GM21825 (cell line): ENCODE results near the gene PTTG1IP.

ENCODE experiments used
- ATAC-seq: cut with Tn5 transposase; IDR thresholded peaks from one replicate; pipeline ENCODE4 v1.9.1; 2021; ENCODE audit warnings: mild to moderate bottlenecking, moderate library complexity; ENCODE audit not compliant: unreplicated experiment

PTTG1IP gene

GRCh38 chr21:44909719-44910118 lies 36.2 kb upstream of the PTTG1IP start:
- no peak for ATAC-seq

DNA sequence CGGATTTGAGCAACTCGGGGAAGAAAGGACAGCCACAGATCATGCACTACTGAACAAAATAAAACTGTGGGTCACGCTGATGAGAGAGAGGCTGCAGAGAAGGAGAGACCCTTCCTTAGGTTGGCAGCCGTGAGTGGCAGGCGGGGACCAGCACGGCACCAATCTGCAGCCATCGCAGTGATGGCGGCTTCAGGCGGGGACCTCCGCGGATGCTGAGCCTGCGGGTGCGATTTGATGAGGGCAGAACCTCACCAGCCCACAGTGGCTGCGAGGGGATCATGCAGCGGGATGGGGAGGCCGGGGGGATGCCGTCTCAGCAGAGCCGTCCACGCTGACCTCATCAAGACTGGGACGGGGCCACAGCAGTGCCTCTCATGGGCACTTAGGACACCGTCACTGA lies 35.4 kb upstream of the PTTG1IP start:
- no peak for ATAC-seq

DNA sequence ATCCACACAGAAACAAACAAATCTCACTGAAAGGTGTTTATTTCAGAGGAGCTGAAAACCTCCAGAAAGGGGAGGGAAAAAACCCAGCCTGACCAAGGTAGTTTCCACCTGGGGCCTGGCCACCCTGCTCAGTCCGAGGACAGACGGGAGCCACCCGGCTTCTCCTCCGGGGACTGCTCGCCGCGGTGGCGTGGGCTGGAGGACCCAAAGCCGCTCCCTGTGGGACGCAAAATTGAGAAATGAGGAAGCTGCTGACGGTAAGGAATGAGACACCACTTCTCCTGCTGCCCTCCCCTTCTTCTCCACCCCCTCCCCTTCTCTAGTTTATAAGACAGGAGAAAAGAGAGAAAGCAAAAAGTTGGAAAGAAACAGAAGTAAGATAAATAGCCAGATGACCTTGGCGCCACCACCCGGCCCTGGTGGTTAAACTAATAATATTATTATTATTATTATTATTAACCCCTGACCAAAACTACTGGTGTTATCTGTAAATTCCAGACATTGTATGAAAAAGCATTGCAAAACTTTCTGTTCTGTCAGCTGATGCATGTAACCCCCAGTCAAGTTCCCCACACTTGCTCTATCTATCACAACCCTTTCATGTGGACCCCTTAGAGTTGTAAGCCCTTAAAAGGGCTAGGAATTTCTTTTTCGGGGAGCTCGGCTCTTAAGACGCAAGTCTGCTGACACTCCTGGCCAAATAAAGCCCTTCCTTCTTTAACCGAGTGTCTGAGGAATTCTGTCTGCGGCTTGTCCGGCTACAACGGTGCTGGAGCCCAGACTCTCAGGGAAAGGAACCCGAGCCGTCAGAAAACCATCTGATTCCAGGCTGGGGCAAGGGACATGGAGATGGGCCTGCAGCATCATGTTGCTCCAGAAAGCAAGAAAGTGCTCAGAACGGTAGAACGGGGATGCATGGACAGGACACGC lies 34.7 kb upstream of the PTTG1IP start:
- no peak for ATAC-seq

DNA sequence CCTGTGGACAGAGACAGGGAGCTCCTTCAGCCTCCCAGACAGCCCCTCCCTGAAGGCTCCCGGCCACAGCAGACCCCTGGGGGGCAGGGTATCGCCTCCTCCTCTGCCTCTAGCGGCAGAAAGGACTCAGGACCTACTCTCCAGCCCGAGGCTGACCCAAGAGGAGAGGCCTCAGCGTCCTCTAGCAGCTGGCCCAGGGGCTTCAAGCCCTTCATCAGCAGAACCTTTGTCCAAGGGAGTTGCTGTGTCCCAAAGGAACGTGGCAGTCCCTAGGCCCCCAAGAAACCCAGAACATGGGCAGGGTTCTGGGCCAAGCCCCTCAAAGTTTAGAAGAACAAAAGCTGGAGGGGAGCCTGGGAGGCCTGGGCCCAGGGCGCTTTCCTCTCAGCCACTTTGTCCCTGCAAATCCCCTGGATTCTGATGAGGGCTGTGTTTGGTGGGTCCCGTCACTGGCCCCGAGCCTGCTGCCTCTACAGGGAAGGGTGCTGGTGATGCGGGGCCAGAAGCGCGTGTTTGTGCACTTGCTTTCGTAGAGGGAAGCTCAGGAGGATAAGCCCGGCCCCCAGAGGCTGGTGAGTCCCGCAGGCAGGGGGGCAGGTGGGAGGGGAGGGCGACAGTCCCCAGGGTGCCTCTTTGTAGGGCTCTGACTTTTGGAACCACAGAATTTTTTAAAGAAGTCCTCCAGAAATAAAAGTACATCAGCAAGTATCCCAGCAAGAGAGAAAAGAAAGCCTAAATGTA lies 33.9 kb upstream of the PTTG1IP start:
- no peak for ATAC-seq

- no peak for ATAC-seq
Observed at GRCh38 chr21:44905728-44906090, 32.2 kb upstream of the PTTG1IP start.

GRCh38 chr21:44905016-44905727 lies 31.7 kb upstream of the PTTG1IP start:
- no peak for ATAC-seq

- ATAC-seq = no peak
Observed at GRCh38 chr21:44904141-44904923, 30.8 kb upstream of the PTTG1IP start.

DNA sequence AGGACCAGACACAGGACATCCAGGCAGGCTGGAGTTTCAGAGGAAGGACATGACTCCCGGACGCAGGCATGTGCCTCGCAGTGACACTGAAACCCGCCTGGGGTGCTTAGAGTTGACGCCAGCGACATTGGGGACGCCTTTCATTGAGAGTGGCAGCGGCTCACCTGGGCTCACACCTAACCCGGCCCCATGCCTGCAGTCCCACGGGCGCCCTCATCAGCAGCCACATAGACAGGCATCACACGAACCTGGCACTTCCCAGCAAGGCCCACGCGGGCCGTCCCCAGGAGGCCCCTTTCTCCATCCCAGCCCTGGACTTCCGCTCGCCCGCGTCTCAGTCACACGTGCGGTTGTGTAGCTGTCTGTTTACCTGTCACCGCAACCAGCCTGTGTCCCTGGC lies 30.2 kb upstream of the PTTG1IP start:
- no peak for ATAC-seq

GRCh38 chr21:44903050-44903685 lies 29.7 kb upstream of the PTTG1IP start:
- ATAC-seq = no peak

DNA sequence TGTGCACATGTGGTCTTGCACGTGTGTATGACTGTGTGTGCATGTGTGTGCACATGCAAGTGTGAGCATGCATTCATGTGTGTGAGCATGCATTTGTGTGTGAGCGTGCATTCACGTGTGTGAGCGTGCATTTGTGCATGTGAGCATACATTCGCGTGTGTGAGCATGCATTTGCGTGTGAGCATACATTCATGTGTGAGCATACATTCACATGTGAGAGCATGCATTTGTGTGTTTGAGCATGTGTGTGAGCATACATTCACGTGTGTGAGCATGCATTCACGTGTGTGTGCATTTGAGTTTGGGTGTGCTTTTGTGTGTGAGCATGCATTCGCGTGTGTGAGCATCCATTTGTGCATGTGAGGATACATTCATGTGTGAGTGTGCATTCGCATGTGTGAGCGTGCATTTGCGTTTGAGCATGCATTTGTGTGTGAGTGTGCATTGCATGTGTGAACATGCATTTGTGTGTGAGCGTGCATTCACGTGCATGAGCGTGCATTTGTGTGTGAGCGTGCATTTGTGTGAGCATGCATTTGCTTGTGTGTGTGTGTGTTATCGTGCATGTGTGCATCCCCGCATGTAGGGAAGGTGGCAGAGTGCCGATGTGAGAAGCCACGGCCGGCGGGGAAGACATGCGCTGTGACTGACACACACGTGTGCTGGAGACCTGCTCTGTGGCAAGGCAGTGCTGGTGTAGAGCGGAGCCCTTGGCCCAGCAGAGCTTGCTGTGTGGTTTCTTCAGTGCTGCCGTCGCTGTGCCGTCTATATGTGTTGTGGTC lies 29.0 kb upstream of the PTTG1IP start:
- ATAC-seq = no peak

DNA sequence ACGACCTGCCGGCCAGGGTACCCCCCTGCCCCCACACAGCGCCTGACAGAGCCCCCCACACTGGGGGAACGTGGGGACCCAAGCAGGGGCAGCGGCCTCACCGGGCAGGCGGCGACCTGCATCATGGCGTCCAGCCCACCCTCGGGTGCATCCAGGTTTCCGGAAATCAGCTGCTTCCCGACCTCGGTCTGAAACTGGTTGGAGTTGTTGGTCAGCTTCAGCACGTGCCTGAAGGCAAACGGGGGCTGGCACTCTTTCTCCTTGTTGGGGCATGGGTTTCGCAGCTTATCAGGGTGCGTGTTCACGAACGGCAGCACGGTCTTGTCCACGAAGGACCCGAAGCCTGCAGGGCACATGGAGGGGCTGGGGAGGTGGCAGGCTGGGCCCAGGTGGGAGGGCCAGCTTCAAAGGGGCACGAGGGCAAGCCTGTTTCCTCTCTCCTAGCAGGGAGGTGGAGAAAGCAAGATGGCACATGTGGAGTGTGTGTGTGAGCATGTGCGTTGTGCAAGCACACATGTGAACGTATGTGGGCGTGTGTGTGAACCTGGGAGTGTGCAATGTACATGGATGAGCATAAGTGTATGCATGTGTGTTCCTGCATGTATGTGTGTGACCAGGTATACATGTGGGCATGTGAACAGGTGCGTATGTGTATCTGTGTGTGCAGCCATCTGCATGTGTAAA lies 28.0 kb upstream of the PTTG1IP start:
- no peak for ATAC-seq

- ATAC-seq = no peak
Observed at GRCh38 chr21:44900559-44901251, 27.2 kb upstream of the PTTG1IP start.

DNA sequence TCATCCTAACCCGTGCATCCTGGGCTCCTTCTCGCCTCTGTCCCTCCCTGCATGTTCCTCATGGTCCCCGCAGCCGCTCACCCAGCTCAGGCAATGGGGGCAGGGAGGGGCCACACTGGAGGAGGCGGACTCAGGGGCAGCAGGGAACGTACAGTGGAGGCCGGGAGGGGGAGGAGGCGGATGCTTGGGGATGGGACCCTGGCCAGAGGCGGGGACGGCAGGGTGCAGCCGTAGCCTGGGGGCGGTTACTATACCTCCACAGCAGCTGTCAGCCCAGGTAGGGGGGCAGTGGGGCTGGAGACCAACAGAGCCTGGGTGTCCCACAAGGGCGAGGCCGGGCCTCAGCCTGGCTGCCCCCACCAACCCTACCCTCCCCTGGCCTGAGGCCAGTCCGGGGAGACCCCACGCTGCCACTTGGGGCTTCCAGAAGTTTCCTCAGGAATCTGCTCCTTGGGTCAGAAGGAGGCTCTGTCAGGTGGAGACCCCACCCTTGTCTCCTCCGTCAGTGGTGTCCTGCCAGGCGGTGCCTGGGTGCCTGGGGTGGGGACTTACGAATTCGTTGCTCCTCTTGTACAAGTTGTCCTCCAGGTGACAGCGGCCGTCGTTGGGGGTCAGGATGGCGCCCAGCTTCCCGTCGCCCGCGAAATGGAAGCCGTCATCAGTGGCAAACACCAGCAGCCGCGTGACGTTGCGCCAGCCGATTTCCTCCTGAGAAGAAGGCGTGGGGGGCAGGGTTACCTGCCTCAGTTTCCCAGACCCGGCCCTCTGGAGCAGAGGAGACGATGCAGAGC lies 26.5 kb upstream of the PTTG1IP start:
- no peak for ATAC-seq

- ATAC-seq = no peak
Observed at GRCh38 chr21:44898851-44899767, 25.6 kb upstream of the PTTG1IP start.

DNA sequence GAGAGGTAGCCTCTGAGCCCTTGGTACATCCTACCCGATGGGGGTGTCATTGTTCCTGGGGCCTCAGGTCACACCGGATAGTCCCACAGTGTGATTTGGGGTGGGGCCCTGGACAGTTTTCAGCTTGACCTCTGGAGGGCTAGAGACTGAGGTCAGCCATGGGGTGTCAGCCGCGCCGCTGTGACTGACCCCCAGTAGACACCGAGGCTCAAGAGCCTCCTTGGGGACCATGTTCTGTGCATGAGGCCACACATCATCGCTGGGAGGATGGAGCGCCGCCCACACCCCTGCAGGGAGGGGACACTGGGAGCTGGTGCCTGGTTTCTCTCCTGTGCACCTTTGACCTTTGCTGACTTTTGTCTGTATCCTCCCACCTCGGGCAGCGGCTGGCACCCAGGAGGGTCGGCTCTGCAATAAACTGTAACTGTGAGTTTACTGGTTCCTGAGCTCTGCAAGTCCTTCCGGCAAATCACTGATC lies 24.6 kb upstream of the PTTG1IP start:
- no peak for ATAC-seq

DNA sequence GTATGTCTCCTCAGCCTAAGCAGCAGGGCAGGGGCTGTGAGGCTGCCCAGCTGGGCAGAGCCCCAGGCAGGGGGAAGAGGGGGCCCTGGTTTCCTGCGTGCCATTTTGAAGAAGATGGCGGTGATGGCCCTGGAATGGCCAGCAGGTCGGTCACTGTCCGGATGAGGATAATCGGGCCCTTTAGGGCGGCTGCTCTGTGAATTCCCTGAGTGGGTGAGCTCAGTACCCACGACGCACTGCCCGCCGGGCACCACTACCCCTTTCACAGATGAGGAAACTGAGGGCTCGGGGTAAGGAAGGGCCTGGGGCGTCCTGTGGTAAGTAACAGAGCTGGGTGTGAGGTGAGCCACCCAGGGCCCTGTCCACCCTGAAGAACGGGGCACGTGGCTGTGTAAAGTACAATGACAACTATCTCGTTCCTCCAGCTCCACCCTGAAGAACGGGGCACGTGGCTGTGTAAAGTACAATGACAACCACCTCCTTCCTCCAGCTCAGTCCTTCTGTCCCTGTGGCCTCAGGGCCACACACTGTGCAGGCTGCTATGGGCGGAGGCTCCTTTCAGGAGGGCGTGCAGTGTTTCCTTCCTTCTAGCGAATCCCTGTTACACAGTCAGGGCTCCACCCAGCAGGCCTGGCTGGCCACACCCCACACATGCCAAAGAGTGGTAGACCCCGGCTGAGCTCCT lies 24.0 kb upstream of the PTTG1IP start:
- ATAC-seq = no peak
